Nucleus accumbens (tissue), 56 donors: ENCODE results near the gene AGBL1.

ENCODE experiments used
- DNase-seq, 56 donors: peaks; one replicate each; lab custom pipeline; 2025; lab: John Stamatoyannopoulos, UW

The AGBL1 gene

GRCh38 chr15:86663304-86663703, 583.6 kb downstream of the AGBL1 start:
- no peak for DNase-seq

- DNase-seq: no peak
Measured at GRCh38 chr15:86663979-86664378, 584.3 kb downstream of the AGBL1 start.

GRCh38 chr15:86664581-86664980, 584.9 kb downstream of the AGBL1 start:
- no peak for DNase-seq

- no peak for DNase-seq
Measured at GRCh38 chr15:86676002-86676401, 596.3 kb downstream of the AGBL1 start.

GRCh38 chr15:86677278-86677677, 597.6 kb downstream of the AGBL1 start:
- no peak for DNase-seq

- DNase-seq: no peak
Measured at GRCh38 chr15:86685263-86685662, 605.6 kb downstream of the AGBL1 start.

GRCh38 chr15:86689006-86689405, 609.3 kb downstream of the AGBL1 start:
- DNase-seq: no peak

GRCh38 chr15:86690566-86690965, 610.9 kb downstream of the AGBL1 start:
- no peak for DNase-seq

GRCh38 chr15:86691091-86691663, 611.5 kb downstream of the AGBL1 start:
- peak in 1 of 56 donors; percentile 3 for DNase-seq

- DNase-seq: no peak
Measured at GRCh38 chr15:86700864-86701610, 621.4 kb downstream of the AGBL1 start.

- no peak for DNase-seq
Measured at GRCh38 chr15:86701611-86701963, 621.9 kb downstream of the AGBL1 start.

GRCh38 chr15:86706813-86707212, 627.1 kb downstream of the AGBL1 start:
- no peak for DNase-seq

GRCh38 chr15:86711476-86711875, 631.8 kb downstream of the AGBL1 start:
- DNase-seq: no peak

GRCh38 chr15:86714241-86714640, 634.6 kb downstream of the AGBL1 start:
- no peak for DNase-seq

- no peak for DNase-seq
Measured at GRCh38 chr15:86725628-86726027, 646.0 kb downstream of the AGBL1 start.

- no peak for DNase-seq
Measured at GRCh38 chr15:86735247-86736040, 655.8 kb downstream of the AGBL1 start.

GRCh38 chr15:86741917-86742316, 662.2 kb downstream of the AGBL1 start:
- DNase-seq: no peak

- DNase-seq: peak in 1 of 56 donors; percentile 0
Measured at GRCh38 chr15:86743283-86743903, 663.7 kb downstream of the AGBL1 start.

- no peak for DNase-seq
Measured at GRCh38 chr15:86744198-86744780, 664.6 kb downstream of the AGBL1 start.

GRCh38 chr15:86751116-86751515, 671.4 kb downstream of the AGBL1 start:
- DNase-seq: no peak

- DNase-seq: no peak
Measured at GRCh38 chr15:86754846-86755245, 675.2 kb downstream of the AGBL1 start.
